Muscle of back (tissue), 11 donors: ENCODE data around the gene HAPLN2. TPM values are rescaled to one million over a fixed set of nuclear protein-coding genes. Genes with fewer than 3 reads are reported as not detected.

Source experiments
- DNase-seq, 3 donors: peaks; one replicate each; pipeline versions ENCODE4 v3.0.0 to v3.0.0-alpha.2; 2013
- polyA plus RNA-seq, 10 donors: library from polyadenylated mRNA; unstranded; fragments of 120-200 nt; gene quantifications; one replicate each; pipeline ENCODE4 v1.2.1, GENCODE V29; 2013; ENCODE audit not compliant: insufficient read length in 10 of 10

HAPLN2 gene
- polyA plus RNA-seq, 10 donors: 0.13 to 0.98 (median 0.27) TPM; not detected in 2

GRCh38 chr1:156662005-156662799, 43.0 kb downstream of the HAPLN2 start:
- peak in 1 of 3 donors; percentile 43 for DNase-seq

GRCh38 chr1:156662800-156663055, 43.5 kb downstream of the HAPLN2 start:
- no peak for DNase-seq

GRCh38 chr1:156663178-156663577, 44.0 kb downstream of the HAPLN2 start:
- DNase-seq: peak; percentile 82 to 89 (median 85)

GRCh38 chr1:156664046-156664766, 45.0 kb downstream of the HAPLN2 start:
- DNase-seq: peak in 2 of 3 donors; percentile 66 to 73

GRCh38 chr1:156664767-156665411, 45.7 kb downstream of the HAPLN2 start:
- DNase-seq: peak; percentile 57 to 67 (median 60)

GRCh38 chr1:156665539-156665938, 46.3 kb downstream of the HAPLN2 start:
- DNase-seq: no peak

- peak in 1 of 3 donors; percentile 56 for DNase-seq
These were observed 47.8 kb downstream of the HAPLN2 start for GRCh38 chr1:156666862-156667609.

GRCh38 chr1:156667610-156667967, 48.4 kb downstream of the HAPLN2 start:
- peak; percentile 83 to 96 (median 94) for DNase-seq

GRCh38 chr1:156667968-156668709, 48.9 kb downstream of the HAPLN2 start:
- peak in 1 of 3 donors; percentile 22 for DNase-seq

GRCh38 chr1:156668801-156669637, 49.8 kb downstream of the HAPLN2 start:
- peak in 1 of 3 donors; percentile 59 for DNase-seq

- DNase-seq: no peak
These were observed 50.6 kb downstream of the HAPLN2 start for GRCh38 chr1:156669794-156670193.

GRCh38 chr1:156670359-156670758, 51.1 kb downstream of the HAPLN2 start:
- no peak for DNase-seq

- no peak for DNase-seq
These were observed 51.6 kb downstream of the HAPLN2 start for GRCh38 chr1:156670791-156671190.

- DNase-seq: no peak
These were observed 52.6 kb downstream of the HAPLN2 start for GRCh38 chr1:156671804-156672203.

GRCh38 chr1:156673387-156674121, 54.3 kb downstream of the HAPLN2 start:
- DNase-seq: peak in 1 of 3 donors; percentile 40
